ENCODE results near the gene M1AP.

GRCh38 chr2:74581463-74581862, 66.7 kb downstream of the M1AP start:
- no peak for TF ChIP-seq CTCF (IDR thresholded peaks at IDR 0.05)
- no peak for TF ChIP-seq POLR2A (IDR thresholded peaks at IDR 0.05)

Data from Peyer's patch (tissue), 4 donors.